Right lobe of liver (tissue), 6 donors: ENCODE data around the gene PDE4B. TPM values are rescaled to one million over a fixed set of nuclear protein-coding genes. Genes with fewer than 3 reads are reported as not detected.

Experiments
- ATAC-seq, 4 donors: fragments of 200-7000 bp; cut with Tn5 transposase; one replicate each; pipeline ENCODE4 v1.9.1; 2020; ENCODE audit warnings: mild to moderate bottlenecking in 4 of 4, moderate library complexity in 4 of 4
- DNase-seq, 3 donors: peaks; one replicate each; pipeline ENCODE4 v3.0.0-alpha.2; 2020
- H3K27ac ChIP-seq, 3 donors: fragments of 200-600 bp; one replicate each; pipeline ENCODE4 v1.8.0; 2022
- H3K27me3 ChIP-seq, 2 donors: fragments of 200-600 bp; one replicate each; pipeline ENCODE4 v1.8.0; 2022
- H3K36me3 ChIP-seq, 4 donors: fragments of 200-600 bp; sonication (generic) in 1 of 4; one replicate each; pipeline versions ENCODE4 v1.5.1 to v1.8.0; 2017 to 2022; ENCODE audit warnings: control low read depth in 1 of 4
- H3K4me1 ChIP-seq, 4 donors: fragments of 200-600 bp; sonication (generic) in 1 of 4; one replicate each; pipeline versions ENCODE4 v1.5.1 to v1.8.0; 2017 to 2022; ENCODE audit warnings: control low read depth in 1 of 4
- H3K4me3 ChIP-seq, 3 donors: fragments of 200-600 bp; one replicate each; pipeline ENCODE4 v1.8.0; 2022
- H3K9me3 ChIP-seq, 4 donors: fragments of 200-600 bp; sonication (generic) in 1 of 4; one replicate each; pipeline versions ENCODE4 v1.5.1 to v1.8.0; 2017 to 2022; ENCODE audit warnings: control low read depth in 1 of 4
- CTCF ChIP-seq, 4 donors: fragments of 200-600 bp in 3 of 4; fragments of 450-650 bp in 1 of 4; IDR thresholded peaks; one replicate each; pipeline versions ENCODE4 v1.5.1 to v1.8.0; 2016 to 2022; ENCODE audit warnings: antibody characterized with exemption in 4 of 4, mild to moderate bottlenecking in 2 of 4
- POLR2A ChIP-seq: fragments of 450-650 bp; IDR thresholded peaks from one replicate; pipeline ENCODE4 v1.6.1; 2017; ENCODE audit warnings: antibody characterized with exemption, mild to moderate bottlenecking
- WGBS: methylation state at CpG from one replicate; pipeline ENCODE4 v1.1.6; 2018; ENCODE audit warnings: low coverage, low lambda C conversion rate; ENCODE audit not compliant: insufficient coverage; ENCODE audit errors: missing lambda C conversion rate; 5-methylcytosine and 5-hydroxymethylcytosine counted together
- intact Hi-C, 2 donors: fragments of 100-400 bp; cut with DNase I; formaldehyde crosslinking; loops; one replicate each; pipeline versions ENCODE4 v1.11.2 to v1.14.1; 2022
- total RNA-seq, 6 experiments: library from RNA; depleted of rRNA in 2 of 6; stranded (reverse); fragments of >200 nt in 2 of 6; fragmentation: NEBNext Ultra II Directional in 3 of 6; extraction: Animal tissue kit (Norgen Biotek cat#: 25700) in 3 of 6; gene quantifications; one replicate each; pipeline versions ENCODE4 v1.1.0 to v1.2.4, GENCODE V29; 2016 to 2023
- donor health status: DM: no; HTN: yes; CAD: no.
- donor health status: DM: no; HTN: no; CAD: no.
- donor health status: DM: no; HTN: no; CAD: no.
- donor health status: DM: no; HTN: yes; CAD: no.
- donor health status: DM: no; HTN: yes; CAD: no.

Gene PDE4B
- total RNA-seq, 6 experiments from 2014 or later, result 1.4 to 6.4 (median 2.4) TPM

- DNase-seq (no peak), ATAC-seq (no peak)
- H3K27me3 ChIP-seq, result no peaks in the 10 kb centered on the region
- H3K27ac ChIP-seq, result no peak overlapping the region
- no peaks in the 10 kb centered on the region for H3K36me3 ChIP-seq
- WGBS, result 60% methylated on average over 1 of the region's 1 CpG
- H3K4me1 ChIP-seq, result no peaks in the 10 kb centered on the region
- intact Hi-C loops, result no loop called here
- no peak overlapping the region for H3K4me3 ChIP-seq
- H3K9me3 ChIP-seq, result no peaks in the 10 kb centered on the region
- no peak for TF ChIP-seq CTCF (IDR thresholded peaks at IDR 0.05)
- TF ChIP-seq POLR2A, result no peak
Observed at GRCh38 chr1:66159800-66160199, 367.1 kb downstream of the PDE4B start.

- 89% methylated on average over 1 of the region's 1 CpG for WGBS
- Histone ChIP-seq H3K36me3 (no peaks in the 10 kb centered on the region), H3K27ac (no peak overlapping the region), H3K4me1 (no peaks in the 10 kb centered on the region), H3K9me3 (no peaks in the 10 kb centered on the region), H3K27me3 (no peaks in the 10 kb centered on the region), H3K4me3 (no peak overlapping the region)
- ATAC-seq, result no peak
- no peak for DNase-seq
- no peak for TF ChIP-seq POLR2A
- intact Hi-C loops, result no loop called here
Observed at GRCh38 chr1:66160719-66161118, 368.0 kb downstream of the PDE4B start.

GRCh38 chr1:66166753-66167152, 374.1 kb downstream of the PDE4B start:
- Histone ChIP-seq H3K36me3 (no peaks in the 10 kb centered on the region), H3K9me3 (no peaks in the 10 kb centered on the region), H3K4me1 (no peaks in the 10 kb centered on the region), H3K4me3 (no peak overlapping the region), H3K27ac (no peak overlapping the region), H3K27me3 (no peaks in the 10 kb centered on the region)
- DNase-seq, result no peak
- ATAC-seq, result no peak
- 69% methylated on average over 3 of the region's 3 CpGs for WGBS
- no peak for TF ChIP-seq POLR2A
- TF ChIP-seq CTCF (IDR thresholded peaks at IDR 0.05), result no peak
- intact Hi-C loops, result no loop called here

- TF ChIP-seq POLR2A, result no peak
- TF ChIP-seq CTCF (IDR thresholded peaks at IDR 0.05), result no peak
- Histone ChIP-seq H3K36me3 (no peaks in the 10 kb centered on the region), H3K9me3 (no peaks in the 10 kb centered on the region), H3K27ac (no peak overlapping the region), H3K27me3 (no peaks in the 10 kb centered on the region), H3K4me3 (no peak overlapping the region), H3K4me1 (no peaks in the 10 kb centered on the region)
- ATAC-seq, result no peak
- intact Hi-C loops, result no loop called here
- no peak for DNase-seq
Observed at GRCh38 chr1:66167267-66167666, 374.6 kb downstream of the PDE4B start.

- Histone ChIP-seq H3K9me3 (no peaks in the 10 kb centered on the region), H3K27ac (peak overlapping the region in 1 of 3 donors; percentile 41), H3K36me3 (no peaks in the 10 kb centered on the region), H3K4me1 (no peaks in the 10 kb centered on the region), H3K4me3 (no peak overlapping the region), H3K27me3 (no peaks in the 10 kb centered on the region)
- 50% methylated on average over 3 of the region's 5 CpGs for WGBS
- DNase-seq (no peak), ATAC-seq (no peak)
- TF ChIP-seq POLR2A, result no peak
- no peak for TF ChIP-seq CTCF (IDR thresholded peaks at IDR 0.05)
- intact Hi-C loops, result no loop called here
Observed at GRCh38 chr1:66168467-66168887, 375.8 kb downstream of the PDE4B start.
